H4 (cell line): ENCODE measurements around the gene RBBP7. TPM values are rescaled to one million over a fixed set of nuclear protein-coding genes. Genes with fewer than 3 reads are reported as not detected.
A peak's percentile ranks its signal among the peaks of the same experiment; 100 is the strongest.

Experiments used
- DNase-seq: peaks from one replicate; pipeline ENCODE4 v3.0.0-alpha.2; 2015; ENCODE audit warnings: low spot score
- total RNA-seq: library from RNA; depleted of rRNA; stranded (reverse); fragments of >200 nt; shearing (Covaris generic); gene quantifications from 2 replicates; pipeline ENCODE4 v1.2.3, GENCODE V29; 2014; rRNA removed

The RBBP7 gene
- total RNA-seq, 1 experiment from 2014 or later: 175 TPM

DNA sequence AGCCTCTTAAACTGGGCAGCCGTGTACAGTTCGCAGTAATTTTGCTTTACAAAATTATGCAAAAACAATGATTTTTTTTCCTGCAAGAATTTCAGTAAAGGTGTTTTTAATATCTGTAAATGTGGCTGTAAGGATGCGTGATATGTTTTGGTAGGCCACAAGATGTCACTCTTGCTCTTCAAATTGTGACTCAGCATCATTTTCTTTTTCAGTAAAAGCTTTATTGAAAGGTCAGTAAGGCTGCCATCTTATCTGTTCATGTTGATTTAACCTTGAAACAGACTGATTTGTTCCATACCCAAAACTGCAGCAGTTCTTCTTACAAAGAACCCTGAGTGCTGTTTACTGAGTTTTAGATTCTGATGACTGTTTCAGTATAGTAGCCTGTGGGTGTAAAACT lies 44.0 kb downstream of the RBBP7 start:
- peak; percentile 63 for DNase-seq

DNA sequence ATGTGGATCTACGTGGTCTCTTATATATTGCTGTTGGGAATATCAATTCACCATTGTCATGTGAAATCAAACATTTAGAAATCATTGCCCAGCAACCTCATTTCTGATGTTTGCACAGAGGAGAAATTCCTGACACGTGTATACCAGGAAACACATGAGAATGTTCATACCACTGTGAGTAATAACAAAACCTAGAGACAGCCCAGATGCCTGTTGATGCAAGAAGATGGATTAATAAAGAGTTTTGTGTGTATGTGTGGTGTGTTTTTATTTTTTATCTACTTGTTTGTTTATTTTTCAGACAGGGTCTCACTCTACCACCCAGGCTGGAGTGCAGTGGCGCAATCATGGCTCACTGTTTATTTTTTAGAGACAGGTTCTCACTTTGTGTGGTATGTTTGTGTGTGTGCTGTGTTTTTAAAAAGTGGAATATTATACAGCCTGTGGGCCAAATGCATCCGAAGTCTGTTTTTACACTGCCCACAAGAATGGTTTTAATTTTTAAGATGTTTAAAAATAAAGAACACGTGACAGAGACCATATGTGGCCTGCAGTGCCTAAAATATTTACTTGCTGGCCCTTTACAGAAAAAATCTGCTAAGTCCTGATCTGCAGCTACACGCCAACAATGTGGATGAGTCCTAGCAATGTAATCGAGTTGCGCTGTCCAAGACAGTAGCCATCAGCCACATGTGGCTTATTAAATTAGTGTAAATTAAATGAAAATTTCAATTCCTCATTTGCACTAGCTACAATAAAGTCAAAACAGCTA lies 44.7 kb downstream of the RBBP7 start:
- DNase-seq: peak; percentile 13

DNA sequence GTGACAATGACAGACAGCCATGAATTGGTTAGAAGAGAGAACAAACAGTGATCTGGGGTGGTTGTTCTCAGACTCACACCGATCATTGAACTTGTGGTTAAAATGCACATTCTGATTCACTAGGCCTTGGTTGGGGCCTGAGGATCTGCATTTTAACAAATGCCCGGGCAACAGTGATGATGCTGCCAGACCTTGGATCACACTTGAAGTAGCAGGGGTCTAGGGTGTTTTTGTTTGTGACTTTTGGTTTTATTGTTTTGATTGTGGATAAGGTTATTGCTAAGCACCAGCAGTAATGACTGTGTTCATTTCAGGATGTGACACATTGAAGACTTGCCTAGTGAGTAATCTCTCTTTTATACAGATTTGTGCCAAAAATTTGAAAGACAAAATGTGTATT lies 47.4 kb downstream of the RBBP7 start:
- DNase-seq: no peak

DNA sequence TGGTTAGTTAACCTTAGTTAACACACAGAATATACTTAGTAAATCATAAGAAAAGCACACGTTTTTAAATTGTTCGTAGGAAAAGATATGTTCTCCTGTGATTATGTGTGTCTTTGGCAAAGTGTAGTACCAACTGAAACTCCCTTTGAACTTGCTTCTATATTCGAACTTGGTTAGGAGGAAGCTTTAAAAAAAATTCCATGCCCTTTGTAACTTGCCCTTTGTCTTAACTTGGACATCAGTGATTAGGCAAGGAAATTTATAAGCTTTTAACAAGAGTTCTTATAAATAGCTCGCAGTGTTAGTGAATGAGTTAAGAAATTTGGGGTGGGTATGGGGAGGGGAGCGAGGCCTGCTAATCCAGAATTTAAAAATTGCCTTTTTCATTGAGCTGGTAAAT lies 50.5 kb downstream of the RBBP7 start:
- DNase-seq: no peak

DNA sequence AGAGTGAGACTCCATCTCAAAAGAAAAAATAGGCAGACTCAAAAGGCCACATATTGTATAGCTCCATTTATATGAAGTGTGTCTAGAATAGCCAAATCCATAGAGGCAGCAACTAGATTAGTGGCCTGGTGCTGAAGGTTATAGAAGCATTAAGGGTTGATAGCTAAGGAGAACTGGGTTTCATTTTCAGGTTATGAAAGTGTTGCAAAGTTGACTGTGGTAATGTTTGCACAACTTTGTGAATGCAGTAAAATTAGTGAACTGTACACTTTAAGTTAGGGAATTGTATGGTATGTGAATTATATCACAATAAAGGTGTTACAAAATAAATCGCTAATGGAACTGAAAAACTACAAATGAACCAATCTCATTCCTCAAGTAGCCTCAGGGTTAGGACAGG lies 55.6 kb downstream of the RBBP7 start:
- no peak for DNase-seq

DNA sequence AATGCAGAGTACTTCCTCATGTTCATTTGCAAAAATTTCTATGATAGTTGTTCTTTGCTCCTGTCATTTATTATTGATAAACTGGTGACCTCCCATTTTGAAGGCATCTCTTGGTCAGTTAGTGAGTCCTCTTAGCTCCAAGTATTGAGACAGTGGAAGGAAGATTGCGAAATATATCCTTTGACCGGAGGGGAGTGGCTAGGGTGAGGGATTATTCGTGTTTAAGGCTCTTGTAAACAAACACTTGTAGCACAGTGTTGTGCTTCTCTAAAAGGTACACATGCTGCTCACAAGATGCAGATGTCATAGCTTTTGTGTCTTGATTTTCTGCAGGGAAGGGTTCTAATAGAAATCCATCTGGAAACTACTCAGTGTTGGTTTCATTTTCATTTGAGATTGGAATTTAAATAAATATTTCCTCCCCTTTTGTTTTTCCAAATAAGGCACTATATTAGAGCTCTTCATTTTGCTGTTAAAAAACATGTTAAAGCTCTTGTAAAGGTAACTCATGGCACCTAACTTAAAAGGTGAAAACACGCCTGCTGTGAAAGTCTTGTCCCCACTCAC lies 62.1 kb downstream of the RBBP7 start:
- peak; percentile 47 for DNase-seq

DNA sequence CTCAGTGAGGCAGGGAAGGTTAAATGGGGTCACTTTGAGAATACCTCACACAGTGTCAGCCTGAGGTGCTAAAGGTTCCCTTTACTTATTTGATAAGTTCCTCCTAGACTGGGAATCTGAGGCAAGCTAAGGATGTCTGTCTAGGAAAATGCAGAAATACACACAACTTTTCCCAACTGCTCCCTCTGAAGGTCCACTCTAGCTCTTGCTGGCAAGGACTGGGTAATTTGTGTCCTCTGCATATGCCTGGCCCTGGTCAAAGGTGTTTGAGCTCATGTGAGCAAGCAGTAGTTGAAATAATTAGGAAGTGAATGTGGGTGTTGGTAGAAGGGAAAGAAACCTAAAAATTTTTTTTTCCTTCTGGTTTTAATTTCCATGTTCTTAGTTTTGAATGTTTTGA lies 62.6 kb downstream of the RBBP7 start:
- DNase-seq: no peak

DNA sequence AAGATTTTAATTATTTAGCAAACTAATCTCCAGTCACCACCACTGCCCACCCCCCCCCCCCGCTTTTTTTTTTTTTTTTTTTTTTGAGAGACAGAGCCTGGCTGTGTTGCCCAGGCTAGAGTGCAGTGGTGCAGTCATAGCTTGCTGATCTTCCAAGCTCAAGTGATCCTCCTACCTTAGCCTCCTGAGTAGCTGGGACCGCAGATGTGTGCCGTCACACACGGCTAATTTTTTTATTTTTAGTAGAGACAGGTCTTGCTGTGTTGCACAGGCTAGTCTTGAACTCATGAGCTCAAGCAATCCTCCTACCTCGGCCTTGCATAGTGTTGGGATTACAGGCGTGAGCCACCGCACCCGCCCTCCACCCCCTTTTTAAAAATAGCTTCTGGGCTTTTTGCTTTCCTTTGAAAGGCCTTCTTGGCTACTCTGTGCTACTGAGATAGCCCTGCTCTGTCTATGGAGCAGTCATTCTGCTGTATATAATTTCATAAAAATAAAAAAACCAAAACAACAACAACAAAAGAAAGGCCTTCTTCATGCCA lies 65.2 kb downstream of the RBBP7 start:
- DNase-seq: no peak

DNA sequence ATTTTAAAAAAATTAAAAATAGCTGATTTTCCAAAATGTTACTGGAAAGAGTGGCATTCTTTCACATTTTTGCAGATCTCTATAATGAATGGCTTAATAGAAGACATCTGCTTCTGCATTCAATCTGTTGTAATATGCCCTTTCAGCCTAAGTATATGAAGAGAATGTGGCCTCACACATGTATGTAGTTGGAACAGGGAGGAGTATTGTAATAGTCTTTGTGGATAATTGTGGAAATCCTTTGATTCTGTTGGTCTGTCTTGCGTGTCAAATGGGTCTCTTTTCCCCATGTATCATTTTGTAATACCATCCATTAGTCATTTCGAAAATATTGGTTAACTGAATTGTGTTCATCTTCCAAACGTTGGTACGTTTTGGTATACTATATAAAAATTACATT lies 72.3 kb downstream of the RBBP7 start:
- no peak for DNase-seq

DNA sequence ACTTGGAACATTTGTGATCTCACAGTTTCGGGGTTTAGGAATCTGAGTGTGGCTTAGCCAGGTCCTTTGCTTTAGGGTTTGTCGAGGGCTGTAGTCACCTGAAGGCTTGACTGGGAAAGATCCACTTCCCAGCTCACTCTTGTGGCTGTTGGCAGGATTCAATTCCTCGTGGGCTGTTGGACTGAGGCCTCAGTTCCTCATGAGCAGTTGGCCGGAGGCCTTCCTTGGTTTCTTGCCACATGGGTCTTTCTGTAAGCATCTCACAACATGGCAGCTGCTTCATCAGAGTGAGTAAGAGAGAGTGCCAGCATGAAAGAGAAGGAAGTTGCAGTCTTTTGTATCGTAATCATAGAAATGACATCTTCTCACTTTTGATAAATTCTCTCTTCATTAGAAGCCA lies 72.8 kb downstream of the RBBP7 start:
- no peak for DNase-seq

DNA sequence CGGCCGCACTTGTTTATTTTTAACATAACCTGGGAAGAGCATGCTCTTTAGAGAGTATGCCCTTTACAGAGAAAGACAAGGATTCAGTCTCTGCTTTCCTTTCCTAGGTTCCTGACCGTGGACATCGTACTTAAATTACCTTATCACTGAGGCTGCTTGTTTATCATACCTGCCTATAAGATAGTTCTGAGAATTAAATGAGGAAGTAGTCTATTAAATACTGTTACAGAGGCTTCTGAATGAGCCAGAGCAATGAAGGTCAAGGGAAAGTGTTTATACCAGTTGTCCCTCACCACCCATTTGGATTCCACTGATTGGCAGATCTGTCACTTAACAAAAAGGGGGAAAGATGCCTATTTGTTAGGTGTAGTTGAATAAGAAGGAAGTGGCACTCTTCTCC lies 73.9 kb downstream of the RBBP7 start:
- no peak for DNase-seq

Other genes starting within 250 kb of the RBBP7 start
- gene S100G, start 220.2 kb downstream of the RBBP7 start, total RNA-seq: not detected in 2 replicates
- 5.7 and 5.8 TPM in 2 replicates for gene CTPS2, start 157.7 kb downstream of the RBBP7 start, total RNA-seq
- 17.0 and 21.3 TPM in 2 replicates for gene SYAP1, start 150.8 kb downstream of the RBBP7 start, total RNA-seq
- 8.7 and 12.2 TPM in 2 replicates for gene TXLNG, start 83.9 kb downstream of the RBBP7 start, total RNA-seq
- gene REPS2, start 76.3 kb upstream of the RBBP7 start, total RNA-seq: 0.53 and 1.1 TPM in 2 replicates